Central memory CD8-positive, alpha-beta T cell (primary cell): ENCODE data around the gene SYDE1.
"Not testable (repeated sequence)": the region's sequence is repeated elsewhere in the genome, so short reads cannot be mapped to it uniquely, and the experiment has no call there.

ENCODE experiments used
- ATAC-seq: fragments of 150-1000 bp; cut with Tn5 transposase; replicated peaks from 2 replicates; pipeline ENCODE4 v1.10.0; 2022; ENCODE audit warnings: mild to moderate bottlenecking, moderate FRiP score, moderate number of reproducible peaks; ENCODE audit not compliant: poor library complexity, severe bottlenecking; ENCODE audit errors: extremely low read depth
- DNase-seq, 2 donors: peaks; one replicate each; pipeline ENCODE4 v3.0.0; 2021; ENCODE audit warnings: low spot score in 2 of 2
- H3K27ac Mint-ChIP-seq: one replicate; pipeline ENCODE4 v1.8.0; 2022; ENCODE audit warnings: low read depth, mild to moderate bottlenecking, moderate library complexity, mixed read lengths
- H3K27me3 Mint-ChIP-seq: one replicate; pipeline ENCODE4 v1.8.0; 2022; ENCODE audit warnings: mixed read lengths
- H3K36me3 Mint-ChIP-seq: one replicate; pipeline ENCODE4 v1.8.0; 2022; ENCODE audit warnings: mild to moderate bottlenecking, moderate library complexity, mixed read lengths; ENCODE audit not compliant: insufficient read depth
- H3K4me1 Mint-ChIP-seq: one replicate; pipeline ENCODE4 v1.8.0; 2022; ENCODE audit warnings: mixed read lengths
- H3K4me3 Mint-ChIP-seq: one replicate; pipeline ENCODE4 v1.8.0; 2022; ENCODE audit warnings: mild to moderate bottlenecking, moderate library complexity, mixed read lengths
- H3K9me3 Mint-ChIP-seq: one replicate; pipeline ENCODE4 v1.8.0; 2022; ENCODE audit warnings: mixed read lengths

The SYDE1 gene

GRCh38 chr19:15107061-15108010 is at the start of gene SYDE1:
SYDE1 (plus strand) TSS chr19:15107401; CDS start chr19:15107434, 33 bp downstream.
- Mint-ChIP-seq H3K27me3 (peaks cover 39% of the 10 kb centered on the region), H3K27ac (no peak within 1 kb of the TSS), H3K4me1 (peaks cover 6% of the 10 kb centered on the region), H3K36me3 (no peaks in the 10 kb centered on the region), H3K9me3 (peaks cover 12% of the 10 kb centered on the region), H3K4me3 (peak within 1 kb of the TSS; percentile 36)
- DNase-seq (no peak), ATAC-seq (no peak)

- peaks cover 79% of the 10 kb centered on the region for H3K27me3 Mint-ChIP-seq
- no peaks in the 10 kb centered on the region for H3K4me1 Mint-ChIP-seq
- H3K4me3 Mint-ChIP-seq, result no peak overlapping the region
- H3K9me3 Mint-ChIP-seq, result peaks cover 6% of the 10 kb centered on the region
- no peak overlapping the region for H3K27ac Mint-ChIP-seq
- no peaks in the 10 kb centered on the region for H3K36me3 Mint-ChIP-seq
- no peak for DNase-seq
- ATAC-seq, result no peak
Observed at GRCh38 chr19:15062036-15062435, 45.2 kb upstream of the SYDE1 start.

GRCh38 chr19:15070386-15070785 is 36.8 kb upstream of the SYDE1 start:
- not testable (repeated sequence) for H3K27ac Mint-ChIP-seq, H3K9me3 Mint-ChIP-seq, H3K36me3 Mint-ChIP-seq, H3K4me1 Mint-ChIP-seq, ATAC-seq, H3K4me3 Mint-ChIP-seq, DNase-seq
- peaks cover 39% of the 10 kb centered on the region for H3K27me3 Mint-ChIP-seq

- H3K4me1 Mint-ChIP-seq, result no peaks in the 10 kb centered on the region
- no peak overlapping the region for H3K4me3 Mint-ChIP-seq
- no peak overlapping the region for H3K27ac Mint-ChIP-seq
- DNase-seq (no peak), ATAC-seq (no peak)
- H3K36me3 Mint-ChIP-seq, result no peaks in the 10 kb centered on the region
- H3K9me3 Mint-ChIP-seq, result no peaks in the 10 kb centered on the region
- peaks cover 27% of the 10 kb centered on the region for H3K27me3 Mint-ChIP-seq
Observed at GRCh38 chr19:15072930-15073647, 34.1 kb upstream of the SYDE1 start.

- Mint-ChIP-seq H3K27me3 (peaks cover 35% of the 10 kb centered on the region), H3K4me1 (no peaks in the 10 kb centered on the region), H3K36me3 (no peaks in the 10 kb centered on the region), H3K4me3 (no peak overlapping the region), H3K9me3 (no peaks in the 10 kb centered on the region), H3K27ac (no peak overlapping the region)
- DNase-seq (no peak), ATAC-seq (no peak)
Observed at GRCh38 chr19:15074371-15074770, 32.8 kb upstream of the SYDE1 start.

- no peak overlapping the region for H3K4me3 Mint-ChIP-seq
- ATAC-seq, result no peak
- H3K4me1 Mint-ChIP-seq, result no peaks in the 10 kb centered on the region
- no peaks in the 10 kb centered on the region for H3K36me3 Mint-ChIP-seq
- H3K9me3 Mint-ChIP-seq, result no peaks in the 10 kb centered on the region
- DNase-seq, result no peak
- H3K27ac Mint-ChIP-seq, result no peak overlapping the region
- peaks cover 30% of the 10 kb centered on the region for H3K27me3 Mint-ChIP-seq
Observed at GRCh38 chr19:15075806-15076205, 31.4 kb upstream of the SYDE1 start.

- not testable (repeated sequence) for H3K4me3 Mint-ChIP-seq, DNase-seq, H3K4me1 Mint-ChIP-seq, H3K36me3 Mint-ChIP-seq, H3K27ac Mint-ChIP-seq, ATAC-seq, H3K9me3 Mint-ChIP-seq
- peaks cover 52% of the 10 kb centered on the region for H3K27me3 Mint-ChIP-seq
Observed at GRCh38 chr19:15080002-15080401, 27.2 kb upstream of the SYDE1 start.

- DNase-seq, result no peak
- Mint-ChIP-seq H3K36me3 (no peaks in the 10 kb centered on the region), H3K9me3 (no peaks in the 10 kb centered on the region), H3K27me3 (peaks cover 66% of the 10 kb centered on the region), H3K4me3 (no peak within 1 kb of the TSS), H3K4me1 (no peaks in the 10 kb centered on the region), H3K27ac (no peak within 1 kb of the TSS)
- no peak for ATAC-seq
Observed at GRCh38 chr19:15081911-15082310, 25.3 kb upstream of the SYDE1 start, which contains the start of gene OR1I1. OR1I1 (plus strand) TSS chr19:15082211; CDS start chr19:15087066, 4,855 bp downstream.

GRCh38 chr19:15087182-15087581 is 20.0 kb upstream of the SYDE1 start:
- DNase-seq, result no peak
- no peaks in the 10 kb centered on the region for H3K4me1 Mint-ChIP-seq
- H3K9me3 Mint-ChIP-seq, result no peaks in the 10 kb centered on the region
- no peak for ATAC-seq
- peaks cover 42% of the 10 kb centered on the region for H3K27me3 Mint-ChIP-seq
- H3K4me3 Mint-ChIP-seq, result no peak overlapping the region
- no peaks in the 10 kb centered on the region for H3K36me3 Mint-ChIP-seq
- no peak overlapping the region for H3K27ac Mint-ChIP-seq

GRCh38 chr19:15091918-15092753 is 15.1 kb upstream of the SYDE1 start:
- no peak overlapping the region for H3K4me3 Mint-ChIP-seq
- no peak for ATAC-seq

GRCh38 chr19:15093001-15093400 is 14.2 kb upstream of the SYDE1 start:
- Mint-ChIP-seq H3K36me3 (no peaks in the 10 kb centered on the region), H3K4me3 (no peak overlapping the region), H3K9me3 (no peaks in the 10 kb centered on the region), H3K27ac (no peak overlapping the region), H3K4me1 (no peaks in the 10 kb centered on the region), H3K27me3 (peaks cover 11% of the 10 kb centered on the region)
- DNase-seq (no peak), ATAC-seq (no peak)

More at GRCh38 chr19:15091918-15092753, 15.1 kb upstream of the SYDE1 start:
- no peaks in the 10 kb centered on the region for H3K9me3 Mint-ChIP-seq
- no peak overlapping the region for H3K27ac Mint-ChIP-seq
- H3K27me3 Mint-ChIP-seq, result peaks cover 17% of the 10 kb centered on the region
- no peaks in the 10 kb centered on the region for H3K4me1 Mint-ChIP-seq
- peak in 1 of 2 donors; percentile 42 for DNase-seq
- H3K36me3 Mint-ChIP-seq, result no peaks in the 10 kb centered on the region

- ATAC-seq (no peak), DNase-seq (no peak)
- Mint-ChIP-seq H3K36me3 (no peaks in the 10 kb centered on the region), H3K27ac (no peak overlapping the region), H3K9me3 (no peaks in the 10 kb centered on the region), H3K27me3 (peaks cover 9% of the 10 kb centered on the region), H3K4me3 (no peak overlapping the region), H3K4me1 (no peaks in the 10 kb centered on the region)
Observed at GRCh38 chr19:15096223-15096622, 11.0 kb upstream of the SYDE1 start.
